ENCODE measurements around the gene DTNA. TPM values are rescaled to one million over a fixed set of nuclear protein-coding genes. Genes with fewer than 3 reads are reported as not detected.
"Not testable (repeated sequence)": the region's sequence is repeated elsewhere in the genome, so short reads cannot be mapped to it uniquely, and the experiment has no call there.

Gene DTNA
- total RNA-seq = 53.4 TPM

- DNase-seq (ENCODE audit: low spot score) = no peak
Measured at GRCh38 chr18:34709750-34710441, at the start of gene DTNA. DTNA (plus strand) TSS chr18:34710298; CDS start chr18:34755977, 45,679 bp downstream.

DNA sequence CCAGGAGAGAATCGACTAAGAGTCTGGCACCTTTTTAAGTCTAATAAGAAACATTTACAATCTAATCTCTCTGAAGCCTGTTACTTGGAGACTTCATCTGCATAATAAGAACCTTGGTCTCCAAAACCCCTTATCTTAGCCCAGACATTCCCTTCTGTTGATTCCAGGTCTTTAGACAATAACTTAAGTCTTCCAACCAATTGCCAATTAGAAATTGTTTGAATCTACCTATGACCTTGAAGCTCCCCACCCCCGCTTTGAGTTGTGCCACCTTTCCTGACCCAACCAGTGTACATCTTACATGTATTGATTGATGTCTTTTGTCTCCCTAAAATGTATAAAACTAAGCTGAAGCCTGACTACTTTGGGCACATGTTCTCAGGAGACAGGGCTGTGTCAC lies 49.5 kb upstream of the DTNA start:
- DNase-seq (ENCODE audit: low spot score) = no peak

GRCh38 chr18:34661464-34662087 lies 48.5 kb upstream of the DTNA start:
- no peak for DNase-seq (ENCODE audit: low spot score)

DNA sequence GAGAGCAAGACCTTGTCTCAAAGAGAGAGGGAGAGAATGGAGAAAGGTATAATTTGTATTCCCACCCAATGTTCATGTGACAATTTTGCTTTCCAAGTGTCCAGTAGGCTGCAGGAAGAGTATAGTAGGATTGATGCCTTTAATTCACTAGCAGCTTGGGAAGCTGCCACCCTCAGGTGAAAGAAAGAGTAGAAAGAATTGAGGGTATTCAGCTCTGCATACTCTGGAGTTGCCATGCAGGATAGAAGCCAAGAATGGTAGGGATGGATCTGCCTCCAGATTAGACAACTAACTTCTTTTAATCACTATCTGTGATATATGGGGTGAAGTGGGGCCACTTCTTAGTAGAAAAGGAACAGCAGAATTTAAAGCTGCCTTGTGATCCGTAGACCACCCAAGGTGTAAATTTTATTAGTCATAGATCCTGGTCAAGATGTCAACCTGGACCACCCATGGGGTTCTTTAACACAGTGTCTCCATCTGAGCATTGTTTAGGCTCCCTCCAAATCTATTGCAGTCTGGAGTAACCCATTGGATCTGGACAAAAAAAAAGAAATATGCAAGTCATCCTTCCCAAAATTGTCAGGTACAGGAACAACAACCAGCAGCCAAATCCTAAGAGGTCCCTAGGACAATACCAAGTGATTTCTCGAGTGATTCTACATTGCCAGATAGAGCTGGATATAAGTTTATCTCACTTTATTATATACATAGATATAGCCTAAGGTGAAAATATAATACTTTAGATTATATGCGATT lies 33.1 kb upstream of the DTNA start:
- DNase-seq (ENCODE audit: low spot score) = no peak

DNA sequence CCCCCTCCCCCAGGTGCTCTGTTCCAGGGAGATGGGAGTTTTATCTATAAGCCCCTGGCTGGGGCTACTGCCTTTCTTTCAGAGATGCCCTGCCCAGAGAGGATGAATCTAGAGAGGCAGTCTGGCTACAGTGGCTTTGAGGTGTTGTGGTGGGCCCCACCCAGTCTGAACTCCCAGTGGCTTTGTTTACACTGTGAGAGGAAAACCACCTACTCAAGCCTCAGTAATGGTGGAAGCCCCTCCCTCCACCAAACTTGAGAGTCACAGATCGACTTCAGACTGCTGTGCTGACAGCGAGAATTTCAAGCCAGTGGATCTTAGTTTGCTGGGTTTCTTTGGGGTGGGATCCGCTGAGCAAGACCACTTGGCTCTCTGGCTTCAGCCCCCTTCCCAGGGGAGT lies 20.3 kb upstream of the DTNA start:
- not testable (repeated sequence) for DNase-seq (ENCODE audit: low spot score)

GRCh38 chr18:34691614-34692013 lies 18.5 kb upstream of the DTNA start:
- DNase-seq (ENCODE audit: low spot score) = no peak

GRCh38 chr18:34694591-34695165 lies 15.4 kb upstream of the DTNA start:
- DNase-seq (ENCODE audit: low spot score) = no peak

DNA sequence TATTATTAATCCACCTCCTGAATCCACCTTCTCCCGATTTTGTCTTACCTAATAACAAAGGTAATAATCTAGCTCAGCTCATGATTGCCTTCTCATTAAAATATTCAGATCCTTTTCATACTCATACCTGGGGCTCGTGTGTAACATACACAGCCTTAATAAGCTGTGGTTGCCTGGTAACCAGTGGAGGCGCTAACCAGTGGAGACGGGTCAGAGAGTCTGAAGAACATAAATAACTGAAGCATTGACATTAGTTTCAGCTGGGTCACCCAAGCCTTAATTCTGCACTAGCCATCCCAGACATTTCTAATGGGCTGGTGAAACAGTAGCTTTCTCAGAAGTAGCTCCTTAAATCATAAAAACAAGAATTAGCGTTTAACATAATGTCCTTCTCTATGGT lies 14.8 kb upstream of the DTNA start:
- no peak for DNase-seq (ENCODE audit: low spot score)

DNA sequence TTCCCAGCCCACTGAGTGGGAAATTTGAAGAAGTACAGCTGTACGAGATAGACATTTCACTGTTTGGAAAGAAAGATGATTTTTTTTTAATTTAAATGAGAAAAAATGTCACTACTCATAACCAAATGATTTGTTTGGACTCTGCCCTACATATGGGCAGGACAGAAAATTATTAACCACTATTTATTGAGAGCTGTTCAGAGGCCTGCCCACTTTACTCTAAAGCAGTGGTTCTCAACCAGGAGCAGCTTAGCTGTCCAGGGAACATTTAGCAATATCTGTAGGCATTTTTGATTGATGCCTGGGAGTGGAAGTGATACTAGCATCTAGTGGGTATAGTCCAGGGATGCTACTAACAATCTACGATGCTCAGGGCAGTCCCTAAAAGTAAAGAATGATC lies 13.4 kb upstream of the DTNA start:
- DNase-seq (ENCODE audit: low spot score) = no peak

DNA sequence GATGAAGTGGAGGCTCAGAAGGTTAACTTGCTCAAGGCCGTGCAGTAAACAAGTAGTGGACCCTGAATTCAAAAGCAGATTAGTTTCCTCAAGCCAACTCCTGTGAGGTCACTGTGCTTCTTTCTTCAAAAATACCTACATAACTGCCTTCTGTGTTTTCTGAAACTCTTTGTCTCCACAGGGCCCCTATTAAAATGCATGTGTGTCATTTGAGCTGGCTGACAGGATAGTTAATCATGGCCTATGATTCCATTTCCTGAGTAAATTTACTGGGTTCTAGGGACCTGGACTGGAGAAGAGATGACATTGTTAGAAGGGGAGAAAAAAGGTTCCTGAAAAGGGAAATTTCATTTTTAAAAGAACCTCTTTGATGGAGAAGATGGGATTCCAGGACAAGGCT lies 12.9 kb upstream of the DTNA start:
- DNase-seq (ENCODE audit: low spot score) = no peak

DNA sequence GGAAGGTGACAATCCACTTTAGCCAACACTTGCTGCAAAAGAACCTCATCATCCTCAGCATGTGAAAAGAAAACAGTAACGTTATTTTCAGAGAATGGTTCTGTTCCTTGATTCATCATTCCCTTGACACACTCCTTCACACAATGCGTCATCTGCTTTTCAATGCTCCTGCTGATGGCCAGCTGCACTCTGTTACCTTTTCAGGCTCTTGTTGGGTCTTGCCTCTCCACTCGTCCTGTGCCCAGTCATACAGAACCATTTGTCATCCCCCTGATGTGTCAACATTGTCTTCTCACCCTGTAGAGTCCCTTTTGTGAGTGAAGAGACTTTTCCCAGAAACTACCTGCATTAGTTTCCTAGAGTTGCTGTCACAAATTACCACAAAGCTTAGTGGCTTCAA lies 12.2 kb upstream of the DTNA start:
- no peak for DNase-seq (ENCODE audit: low spot score)

GRCh38 chr18:34701911-34702310 lies 8.2 kb upstream of the DTNA start:
- no peak for DNase-seq (ENCODE audit: low spot score)

DNA sequence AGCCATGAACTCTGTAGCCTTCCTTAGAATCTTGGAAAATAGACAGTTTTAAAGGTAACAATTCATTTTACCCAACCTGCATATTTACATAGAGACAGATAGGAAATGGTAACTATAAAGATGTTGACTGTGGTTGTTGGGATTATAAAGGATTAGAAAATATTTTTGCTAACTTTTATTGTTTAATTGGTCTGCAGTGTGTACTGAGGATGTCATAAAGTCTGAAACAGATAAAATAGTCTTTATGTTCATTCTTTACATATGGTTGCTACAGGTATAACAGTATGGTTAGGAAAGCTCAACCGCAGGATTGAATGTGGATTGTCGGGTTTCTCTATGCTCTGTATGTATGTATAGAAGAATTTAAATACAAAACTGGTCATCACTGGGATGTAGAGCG lies 7.3 kb upstream of the DTNA start:
- no peak for DNase-seq (ENCODE audit: low spot score)

DNA sequence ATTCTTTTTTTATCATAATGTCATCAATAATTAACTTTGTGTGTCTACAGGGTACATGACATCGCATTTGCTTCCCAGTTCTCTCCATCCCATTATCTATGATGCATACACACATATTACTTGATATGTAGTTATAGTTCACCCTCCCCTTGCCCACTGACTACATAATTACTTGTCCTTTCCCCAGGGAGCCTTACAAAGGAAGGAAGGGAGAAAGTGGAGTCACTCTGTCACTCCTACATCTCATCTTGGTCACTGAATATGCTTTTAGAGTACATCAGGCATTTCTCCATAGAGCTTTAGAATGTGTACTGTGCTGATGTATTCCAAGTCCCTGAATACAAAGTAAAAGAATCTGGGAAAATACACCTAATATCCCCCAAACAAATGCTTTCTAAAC lies 6.0 kb upstream of the DTNA start:
- no peak for DNase-seq (ENCODE audit: low spot score)

DNA sequence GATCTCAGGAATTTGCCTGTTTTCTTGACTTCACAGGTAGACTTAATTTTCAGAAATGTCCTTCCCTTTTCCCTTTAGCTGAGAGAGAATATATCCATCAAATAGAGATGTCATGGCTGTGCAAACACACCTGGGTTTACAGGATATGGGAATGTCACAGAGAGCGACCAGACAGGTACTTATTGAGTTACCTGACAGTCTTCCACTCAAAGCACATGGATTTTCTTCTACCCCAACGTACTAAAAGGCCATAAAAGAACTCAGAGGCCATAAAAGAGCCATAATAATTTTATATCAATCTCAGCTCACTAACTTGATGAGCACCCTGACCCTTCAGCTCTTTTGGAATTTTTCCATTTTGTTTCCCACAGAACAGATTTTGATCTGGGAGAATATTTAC lies 5.3 kb upstream of the DTNA start:
- DNase-seq (ENCODE audit: low spot score) = no peak

GRCh38 chr18:34707670-34708069 lies 2.4 kb upstream of the DTNA start:
- peak; percentile 60 for DNase-seq (ENCODE audit: low spot score)

- no peak for DNase-seq (ENCODE audit: low spot score)
Measured at GRCh38 chr18:34709104-34709503, 994 bp upstream of the DTNA start.

DNA sequence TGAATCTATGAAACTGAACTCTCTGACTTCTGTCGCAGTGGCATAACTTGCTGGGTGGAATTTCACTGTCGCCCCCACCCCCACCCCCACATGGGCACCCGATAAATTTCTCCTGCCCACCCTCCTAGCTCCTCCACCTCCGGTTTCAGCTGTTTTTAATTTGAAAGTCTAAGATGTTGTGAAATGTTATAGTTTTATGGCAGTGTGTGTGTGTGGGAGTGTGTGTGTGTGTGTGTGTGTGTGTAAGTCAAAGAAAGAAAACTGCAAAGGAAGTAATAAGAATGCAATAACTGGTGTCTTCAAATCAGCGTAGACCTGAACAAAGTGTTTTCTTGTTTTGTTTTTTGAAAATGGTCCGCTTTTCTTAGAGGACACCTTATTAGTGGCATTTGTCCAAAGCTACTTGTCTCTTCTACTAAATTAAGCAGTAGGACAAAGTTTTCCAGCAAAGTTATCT lies 388 bp downstream of the DTNA start:
- DNase-seq (ENCODE audit: low spot score) = no peak

GRCh38 chr18:34710934-34711333 lies 836 bp downstream of the DTNA start:
- no peak for DNase-seq (ENCODE audit: low spot score)

- DNase-seq (ENCODE audit: low spot score) = not testable (repeated sequence)
Measured at GRCh38 chr18:34716111-34716510, 6.0 kb downstream of the DTNA start.

DNA sequence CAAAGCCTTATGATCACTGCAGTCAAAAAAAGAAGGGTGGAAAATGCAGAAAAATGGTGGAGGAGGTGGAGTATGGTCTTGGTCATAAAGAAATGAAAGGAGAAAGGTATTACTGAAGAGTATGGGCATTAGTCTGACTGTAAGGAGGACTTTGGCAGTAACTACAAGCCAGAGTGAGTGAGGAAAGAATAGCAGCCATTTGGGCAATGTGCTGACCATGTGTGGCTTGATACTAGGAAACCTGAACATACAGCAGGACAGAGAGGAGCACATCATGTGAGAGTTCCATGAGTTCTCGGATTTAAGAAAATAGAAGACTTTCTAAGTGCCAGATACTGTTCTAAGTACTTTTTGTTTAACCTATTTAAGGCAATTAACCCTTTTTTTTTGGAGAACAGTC lies 8.5 kb downstream of the DTNA start:
- no peak for DNase-seq (ENCODE audit: low spot score)

GRCh38 chr18:34720220-34720619 lies 10.1 kb downstream of the DTNA start:
- no peak for DNase-seq (ENCODE audit: low spot score)

GRCh38 chr18:34723143-34723542 lies 13.0 kb downstream of the DTNA start:
- no peak for DNase-seq (ENCODE audit: low spot score)
